Right lobe of liver (tissue), 6 donors: ENCODE measurements around the gene IFNE. TPM values are rescaled to one million over a fixed set of nuclear protein-coding genes. Genes with fewer than 3 reads are reported as not detected.

Experiments
- ATAC-seq, 4 donors: fragments of 200-7000 bp; cut with Tn5 transposase; one replicate each; pipeline ENCODE4 v1.9.1; 2020; ENCODE audit warnings: mild to moderate bottlenecking in 4 of 4, moderate library complexity in 4 of 4
- DNase-seq, 3 donors: peaks; one replicate each; pipeline ENCODE4 v3.0.0-alpha.2; 2020
- H3K27ac ChIP-seq, 3 donors: fragments of 200-600 bp; one replicate each; pipeline ENCODE4 v1.8.0; 2022
- H3K27me3 ChIP-seq, 2 donors: fragments of 200-600 bp; one replicate each; pipeline ENCODE4 v1.8.0; 2022
- H3K36me3 ChIP-seq, 4 donors: fragments of 200-600 bp; sonication (generic) in 1 of 4; one replicate each; pipeline versions ENCODE4 v1.5.1 to v1.8.0; 2017 to 2022; ENCODE audit warnings: control low read depth in 1 of 4
- H3K4me1 ChIP-seq, 4 donors: fragments of 200-600 bp; sonication (generic) in 1 of 4; one replicate each; pipeline versions ENCODE4 v1.5.1 to v1.8.0; 2017 to 2022; ENCODE audit warnings: control low read depth in 1 of 4
- H3K4me3 ChIP-seq, 3 donors: fragments of 200-600 bp; one replicate each; pipeline ENCODE4 v1.8.0; 2022
- H3K9me3 ChIP-seq, 4 donors: fragments of 200-600 bp; sonication (generic) in 1 of 4; one replicate each; pipeline versions ENCODE4 v1.5.1 to v1.8.0; 2017 to 2022; ENCODE audit warnings: control low read depth in 1 of 4
- POLR2A ChIP-seq: fragments of 450-650 bp; IDR thresholded peaks from one replicate; pipeline ENCODE4 v1.6.1; 2017; ENCODE audit warnings: antibody characterized with exemption, mild to moderate bottlenecking
- WGBS: methylation state at CpG from one replicate; pipeline ENCODE4 v1.1.6; 2018; ENCODE audit warnings: low coverage, low lambda C conversion rate; ENCODE audit not compliant: insufficient coverage; ENCODE audit errors: missing lambda C conversion rate; 5-methylcytosine and 5-hydroxymethylcytosine counted together
- intact Hi-C, 2 donors: fragments of 100-400 bp; cut with DNase I; formaldehyde crosslinking; loops; one replicate each; pipeline versions ENCODE4 v1.11.2 to v1.14.1; 2022
- long read RNA-seq: library from polyadenylated mRNA; unstranded; transcript quantifications from one replicate; pipeline ENCODE4 v2.0.0, GENCODE V29; 2019
- total RNA-seq, 6 experiments: library from RNA; depleted of rRNA in 2 of 6; stranded (reverse); fragments of >200 nt in 2 of 6; fragmentation: NEBNext Ultra II Directional in 3 of 6; extraction: Animal tissue kit (Norgen Biotek cat#: 25700) in 3 of 6; gene quantifications; one replicate each; pipeline versions ENCODE4 v1.1.0 to v1.2.4, GENCODE V29; 2016 to 2023
- TF ChIP-seq, protein P1 (sequence below), 4 donors: fragments of 200-600 bp in 3 of 4; fragments of 450-650 bp in 1 of 4; IDR thresholded peaks; one replicate each; pipeline versions ENCODE4 v1.5.1 to v1.8.0; 2016 to 2022; ENCODE audit warnings: antibody characterized with exemption in 4 of 4, mild to moderate bottlenecking in 2 of 4
- donor health status: DM: no; HTN: yes; CAD: no.
- donor health status: DM: no; HTN: no; CAD: no.
- donor health status: DM: no; HTN: no; CAD: no.
- donor health status: DM: no; HTN: yes; CAD: no.
- donor health status: DM: no; HTN: yes; CAD: no.

IFNE gene, protein sequence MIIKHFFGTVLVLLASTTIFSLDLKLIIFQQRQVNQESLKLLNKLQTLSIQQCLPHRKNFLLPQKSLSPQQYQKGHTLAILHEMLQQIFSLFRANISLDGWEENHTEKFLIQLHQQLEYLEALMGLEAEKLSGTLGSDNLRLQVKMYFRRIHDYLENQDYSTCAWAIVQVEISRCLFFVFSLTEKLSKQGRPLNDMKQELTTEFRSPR
- not detected for total RNA-seq
- long read RNA-seq = 0 reads

DNA sequence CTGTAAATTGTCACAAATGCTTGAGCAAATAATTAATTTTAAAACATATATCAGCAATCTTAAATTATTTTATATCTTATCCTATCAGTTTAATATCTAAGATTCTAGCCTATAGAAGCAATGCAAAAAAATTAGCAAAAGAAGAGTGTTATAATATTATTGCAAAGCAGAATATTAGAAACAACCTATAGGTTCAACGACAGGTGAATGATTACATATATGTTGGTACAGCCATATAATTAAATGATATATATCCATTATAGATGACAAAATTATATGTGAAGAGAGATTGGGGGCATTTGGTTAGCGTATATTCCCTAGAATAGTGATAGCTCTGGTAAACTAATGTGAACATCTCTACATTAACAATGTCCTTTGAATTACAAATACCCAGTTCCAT, at the start of gene IFNE:
IFNE (minus strand) TSS at position 101 of the 400 bp plus-strand sequence. CDS start 619 bp downstream, outside the sequence.
- H3K4me3 ChIP-seq = no peak within 1 kb of the TSS
- TF ChIP-seq, protein P1, sequence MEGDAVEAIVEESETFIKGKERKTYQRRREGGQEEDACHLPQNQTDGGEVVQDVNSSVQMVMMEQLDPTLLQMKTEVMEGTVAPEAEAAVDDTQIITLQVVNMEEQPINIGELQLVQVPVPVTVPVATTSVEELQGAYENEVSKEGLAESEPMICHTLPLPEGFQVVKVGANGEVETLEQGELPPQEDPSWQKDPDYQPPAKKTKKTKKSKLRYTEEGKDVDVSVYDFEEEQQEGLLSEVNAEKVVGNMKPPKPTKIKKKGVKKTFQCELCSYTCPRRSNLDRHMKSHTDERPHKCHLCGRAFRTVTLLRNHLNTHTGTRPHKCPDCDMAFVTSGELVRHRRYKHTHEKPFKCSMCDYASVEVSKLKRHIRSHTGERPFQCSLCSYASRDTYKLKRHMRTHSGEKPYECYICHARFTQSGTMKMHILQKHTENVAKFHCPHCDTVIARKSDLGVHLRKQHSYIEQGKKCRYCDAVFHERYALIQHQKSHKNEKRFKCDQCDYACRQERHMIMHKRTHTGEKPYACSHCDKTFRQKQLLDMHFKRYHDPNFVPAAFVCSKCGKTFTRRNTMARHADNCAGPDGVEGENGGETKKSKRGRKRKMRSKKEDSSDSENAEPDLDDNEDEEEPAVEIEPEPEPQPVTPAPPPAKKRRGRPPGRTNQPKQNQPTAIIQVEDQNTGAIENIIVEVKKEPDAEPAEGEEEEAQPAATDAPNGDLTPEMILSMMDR (IDR thresholded peaks at IDR 0.05) = no peak
- no peak for TF ChIP-seq POLR2A
- H3K27ac ChIP-seq = no peak within 1 kb of the TSS
- no peaks in the 10 kb centered on the region for H3K9me3 ChIP-seq
- no peaks in the 10 kb centered on the region for H3K4me1 ChIP-seq
- no peaks in the 10 kb centered on the region for H3K36me3 ChIP-seq
- 64% methylated on average over 2 of the region's 2 CpGs for WGBS
- intact Hi-C loops = no loop called here
- ATAC-seq (no peak), DNase-seq (no peak)
- H3K27me3 ChIP-seq = no peaks in the 10 kb centered on the region

DNA sequence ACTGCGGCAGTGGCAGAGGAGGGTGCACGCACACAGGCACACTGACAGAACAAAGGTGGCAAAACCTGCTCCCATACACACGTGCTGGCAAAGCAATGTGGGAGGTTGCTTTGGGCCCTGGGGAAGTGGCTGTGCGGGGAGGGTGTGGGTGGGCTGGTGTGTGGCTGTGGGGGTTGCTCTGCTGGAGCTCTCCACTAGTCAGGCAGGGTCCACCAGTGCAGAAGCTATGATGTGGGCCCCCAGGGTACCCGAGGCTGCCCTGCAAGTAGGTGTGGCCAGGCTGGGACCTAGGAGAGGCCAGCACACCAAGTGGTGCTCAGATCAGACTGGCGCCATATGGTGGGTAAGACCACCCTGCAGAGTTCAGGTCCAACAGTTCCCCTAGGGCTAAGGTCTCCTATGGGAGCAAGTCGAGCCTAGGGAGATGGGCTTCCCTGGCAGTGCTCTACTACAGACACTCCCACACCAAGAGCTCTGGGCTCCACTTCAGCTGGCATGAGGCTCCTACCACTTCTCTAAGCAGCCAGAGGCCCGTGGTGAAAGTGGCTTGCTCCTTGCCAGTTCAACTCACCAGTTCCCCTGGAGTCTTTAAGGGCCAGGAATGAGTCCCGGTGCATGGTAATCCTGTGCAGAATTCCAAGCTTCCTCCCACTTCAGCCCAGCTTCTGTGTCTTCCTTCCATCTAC, 46.2 kb upstream of the IFNE start:
- peak in 1 of 4 donors; percentile 25 for ATAC-seq

DNA sequence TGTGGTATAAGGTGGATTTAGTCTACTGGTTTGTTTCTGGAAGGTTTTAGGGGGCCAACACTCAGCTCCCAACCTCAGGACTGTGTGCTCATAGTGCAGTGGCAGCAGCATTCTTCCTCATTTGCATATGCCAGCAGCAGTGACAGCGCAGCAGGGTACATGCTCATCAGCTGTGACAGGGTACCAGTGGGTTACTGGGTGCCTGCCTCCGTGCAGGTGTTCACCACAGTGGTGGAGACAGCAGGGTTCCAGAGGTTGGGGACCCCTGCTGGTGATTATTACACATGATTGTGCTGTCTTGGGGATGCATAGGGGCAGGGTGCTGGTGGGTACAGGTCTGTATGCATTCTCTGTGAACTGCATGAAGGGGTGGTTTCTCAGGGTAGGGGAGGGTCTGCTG, 45.5 kb upstream of the IFNE start:
- ATAC-seq (no peak), DNase-seq (no peak)
- intact Hi-C loops = no loop called here
- no peaks in the 10 kb centered on the region for H3K4me1 ChIP-seq
- no peak overlapping the region for H3K4me3 ChIP-seq
- WGBS = 20% methylated on average over 1 of the region's 2 CpGs
- H3K27me3 ChIP-seq = no peaks in the 10 kb centered on the region
- H3K27ac ChIP-seq = no peak overlapping the region
- H3K36me3 ChIP-seq = no peaks in the 10 kb centered on the region
- no peak for TF ChIP-seq POLR2A
- TF ChIP-seq, protein P1 (IDR thresholded peaks at IDR 0.05) = no peak
- H3K9me3 ChIP-seq = no peaks in the 10 kb centered on the region

More for the DNA sequence above, 46.2 kb upstream of the IFNE start:
- Histone ChIP-seq H3K4me3 (no peak overlapping the region), H3K27me3 (no peaks in the 10 kb centered on the region), H3K36me3 (no peaks in the 10 kb centered on the region), H3K4me1 (no peaks in the 10 kb centered on the region), H3K9me3 (no peaks in the 10 kb centered on the region), H3K27ac (no peak overlapping the region)
- 43% methylated on average over 2 of the region's 9 CpGs for WGBS
- no peak for DNase-seq
- no peak for TF ChIP-seq POLR2A
- TF ChIP-seq, protein P1 (IDR thresholded peaks at IDR 0.05) = no peak
- intact Hi-C loops = no loop called here

DNA sequence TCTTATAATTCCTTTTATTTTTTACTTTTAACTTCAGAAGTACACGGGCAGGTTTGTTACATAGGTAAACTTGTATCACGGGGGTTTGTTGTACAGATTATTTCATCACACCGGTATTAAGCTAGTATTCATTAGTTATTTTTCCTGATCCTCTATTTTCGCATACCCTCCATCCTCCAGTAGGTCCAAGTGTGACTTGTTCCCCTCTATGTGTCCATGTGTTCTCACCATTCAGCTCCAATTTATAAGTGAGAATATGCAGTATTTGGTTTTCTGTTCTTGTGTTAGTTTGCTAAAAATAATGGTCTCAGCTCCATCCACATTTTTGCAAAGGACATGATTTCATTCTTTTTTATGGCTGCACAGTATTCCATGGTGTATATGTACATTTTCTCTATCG, 43.1 kb upstream of the IFNE start:
- DNase-seq = no peak
- no peaks in the 10 kb centered on the region for H3K4me1 ChIP-seq
- intact Hi-C loops = no loop called here
- H3K4me3 ChIP-seq = no peak overlapping the region
- no peak overlapping the region for H3K27ac ChIP-seq
- WGBS = 67% methylated on average over 5 of the region's 5 CpGs
- no peaks in the 10 kb centered on the region for H3K27me3 ChIP-seq
- H3K9me3 ChIP-seq = no peaks in the 10 kb centered on the region
- no peaks in the 10 kb centered on the region for H3K36me3 ChIP-seq
- TF ChIP-seq, protein P1 (IDR thresholded peaks at IDR 0.05) = no peak
- no peak for TF ChIP-seq POLR2A
- no peak for ATAC-seq
